GM19463 (cell line): Measurements from ENCODE around the gene ERMAP.
"Not testable (repeated sequence)": the region's sequence is repeated elsewhere in the genome, so short reads cannot be mapped to it uniquely, and the experiment has no call there.

ENCODE experiments used
- ATAC-seq: cut with Tn5 transposase; IDR thresholded peaks from one replicate; pipeline ENCODE4 v1.9.1; 2021; ENCODE audit warnings: mild to moderate bottlenecking, moderate library complexity; ENCODE audit not compliant: unreplicated experiment

ERMAP gene

GRCh38 chr1:42868466-42868865 lies 51.5 kb downstream of the ERMAP start:
- not testable (repeated sequence) for ATAC-seq

- ATAC-seq, result not testable (repeated sequence)
Measured at GRCh38 chr1:42869254-42869653, 52.3 kb downstream of the ERMAP start.

- ATAC-seq, result not testable (repeated sequence)
Measured at GRCh38 chr1:42869751-42870150, 52.8 kb downstream of the ERMAP start.

DNA sequence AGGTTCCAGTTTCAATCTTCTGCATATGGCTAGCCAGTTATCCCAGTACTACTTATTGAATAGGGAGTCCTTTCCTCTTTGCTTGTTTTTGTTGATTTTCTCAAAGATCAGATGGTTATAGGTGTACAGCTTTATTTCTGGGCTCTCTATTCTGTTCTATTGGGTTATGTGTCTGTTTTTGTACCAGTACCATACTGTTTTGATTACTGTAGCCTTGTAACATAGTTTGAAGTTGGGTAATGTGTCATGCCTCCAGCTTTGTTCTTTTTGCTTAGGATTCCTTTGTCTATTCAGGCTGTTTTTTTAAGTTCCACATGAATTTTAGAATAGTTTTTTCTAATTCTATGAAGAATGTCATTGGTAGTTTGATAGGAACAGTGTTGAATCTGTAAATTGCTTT lies 56.2 kb downstream of the ERMAP start:
- not testable (repeated sequence) for ATAC-seq

DNA sequence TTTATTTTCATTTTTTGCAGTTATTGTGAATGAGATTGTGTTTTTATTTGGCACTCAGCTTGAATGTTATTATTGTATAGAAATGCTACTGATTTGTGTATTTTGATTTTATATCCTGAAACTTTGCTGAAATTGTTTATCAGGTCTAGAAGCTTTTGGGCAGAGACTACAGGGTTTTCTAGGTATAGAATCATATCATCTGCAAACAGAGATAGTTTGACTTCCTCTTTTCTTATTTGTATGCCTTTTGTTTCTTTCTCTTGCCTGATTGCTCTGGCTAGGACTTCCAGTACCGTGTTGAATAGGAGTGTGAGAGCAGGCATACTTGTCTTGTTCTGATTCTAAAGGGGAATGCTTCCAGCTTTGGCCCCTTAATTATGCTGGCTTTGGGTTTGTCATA lies 56.7 kb downstream of the ERMAP start:
- ATAC-seq, result no peak

GRCh38 chr1:42876009-42876408 lies 59.1 kb downstream of the ERMAP start:
- no peak for ATAC-seq

GRCh38 chr1:42877380-42877779 lies 60.5 kb downstream of the ERMAP start:
- ATAC-seq, result no peak

DNA sequence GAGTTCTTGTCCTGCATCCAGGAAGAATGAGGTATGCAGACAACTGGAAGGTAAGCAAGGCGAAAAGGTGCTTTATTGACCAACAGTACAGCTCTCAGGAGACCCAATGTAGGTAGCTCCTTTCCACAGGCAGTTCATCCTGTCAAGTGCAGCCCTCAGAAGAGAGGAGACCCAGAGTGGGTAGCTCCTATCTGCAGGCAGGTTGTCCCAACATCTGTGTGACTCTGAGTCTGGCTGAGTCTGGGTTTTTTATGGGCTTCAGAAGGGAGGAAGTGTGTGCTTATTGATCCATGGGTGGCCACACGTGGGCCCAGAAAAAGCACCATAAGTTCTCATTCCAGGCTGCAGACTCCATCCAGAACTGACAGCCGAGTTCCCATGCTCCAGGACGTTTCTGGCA lies 63.5 kb downstream of the ERMAP start:
- no peak for ATAC-seq

GRCh38 chr1:42886046-42886739 lies 69.3 kb downstream of the ERMAP start:
- no peak for ATAC-seq

DNA sequence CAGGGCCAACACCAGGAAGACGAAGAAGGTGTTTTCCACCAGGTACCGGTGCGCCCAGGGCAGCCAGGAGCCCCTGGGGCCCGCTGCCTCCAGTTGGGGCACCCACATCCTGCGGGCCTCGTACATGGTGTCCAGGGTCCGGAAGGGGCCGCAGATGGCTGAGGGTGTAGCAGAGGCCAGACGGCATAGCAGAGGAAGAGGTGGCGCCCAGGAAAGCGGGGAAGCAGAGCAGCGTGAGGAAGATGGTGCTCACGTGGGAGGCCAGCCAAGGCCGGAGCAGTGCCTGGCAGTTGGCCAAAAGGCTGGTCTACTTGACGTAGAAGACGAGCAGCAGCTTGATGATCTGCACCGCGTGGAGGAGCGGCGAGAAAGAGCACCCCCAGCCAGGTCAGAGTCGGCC lies 69.9 kb downstream of the ERMAP start:
- ATAC-seq, result no peak

DNA sequence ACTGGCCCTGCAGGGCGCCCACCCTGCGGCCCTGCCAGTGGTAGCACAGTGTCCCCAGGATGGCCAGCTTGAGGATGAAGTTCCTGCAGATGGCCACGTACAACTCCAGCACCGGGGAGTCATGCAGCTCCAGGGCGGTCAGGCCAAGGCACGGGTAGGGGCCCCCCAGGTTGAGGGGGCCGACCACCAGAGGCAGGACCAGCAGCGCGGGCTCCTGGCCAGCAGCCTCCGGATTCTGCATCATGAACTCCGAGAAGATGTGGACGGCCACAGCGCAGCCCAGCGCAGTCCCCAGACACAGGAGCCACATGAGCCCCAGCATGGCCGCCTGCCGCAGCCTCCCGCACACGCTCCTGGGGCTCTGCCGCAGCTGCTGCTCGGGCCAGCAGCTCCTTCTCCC lies 70.4 kb downstream of the ERMAP start:
- ATAC-seq, result no peak

DNA sequence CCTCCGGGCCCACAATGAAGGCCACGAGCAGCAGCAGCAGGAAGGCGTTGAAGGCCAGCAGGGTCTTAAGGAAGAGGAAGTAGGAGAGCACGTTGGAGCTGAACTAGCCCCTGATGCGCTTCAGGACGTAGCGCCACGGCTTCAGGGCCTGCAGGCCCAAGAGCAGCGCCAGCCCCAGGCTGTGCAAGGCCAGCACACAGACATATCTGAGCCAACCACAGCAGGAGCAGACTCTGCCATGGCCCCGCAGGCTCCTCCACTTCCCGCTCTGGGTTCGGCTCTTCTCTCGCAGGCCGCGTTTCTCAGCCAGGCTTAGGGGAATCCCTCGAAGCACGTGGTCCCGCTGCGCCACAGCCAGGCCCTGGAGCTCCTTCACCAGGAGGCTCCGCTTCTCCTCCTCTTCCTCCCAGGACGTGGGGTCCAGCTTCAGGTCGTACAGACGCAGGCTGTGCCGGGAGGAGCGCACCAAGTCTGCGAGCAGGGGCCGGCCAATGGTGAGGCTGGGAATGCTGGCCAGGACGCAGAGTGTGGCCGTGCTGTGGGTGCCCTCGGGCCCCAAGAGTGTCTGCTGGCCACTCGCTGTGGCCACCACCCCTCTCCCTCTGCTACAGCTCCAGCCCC lies 71.2 kb downstream of the ERMAP start:
- ATAC-seq, result no peak

DNA sequence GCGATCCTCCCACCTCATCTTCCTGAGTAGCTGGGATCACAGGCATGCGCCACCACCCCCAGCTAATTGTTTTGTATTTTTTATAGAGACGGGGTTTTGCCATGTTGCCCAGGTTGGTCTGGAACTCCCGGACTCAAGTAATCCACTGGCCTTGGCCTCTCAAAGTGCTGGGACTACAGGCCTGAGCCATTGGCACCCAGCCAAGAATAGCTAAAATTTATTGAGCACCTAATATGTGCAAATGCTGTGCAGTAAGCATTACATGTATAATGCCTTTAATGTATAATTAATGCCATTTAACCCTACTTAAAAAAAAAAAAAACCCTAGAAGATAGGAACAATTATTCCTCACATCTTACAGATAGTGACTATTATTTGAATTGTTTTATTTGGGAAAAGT lies 72.3 kb downstream of the ERMAP start:
- no peak for ATAC-seq

DNA sequence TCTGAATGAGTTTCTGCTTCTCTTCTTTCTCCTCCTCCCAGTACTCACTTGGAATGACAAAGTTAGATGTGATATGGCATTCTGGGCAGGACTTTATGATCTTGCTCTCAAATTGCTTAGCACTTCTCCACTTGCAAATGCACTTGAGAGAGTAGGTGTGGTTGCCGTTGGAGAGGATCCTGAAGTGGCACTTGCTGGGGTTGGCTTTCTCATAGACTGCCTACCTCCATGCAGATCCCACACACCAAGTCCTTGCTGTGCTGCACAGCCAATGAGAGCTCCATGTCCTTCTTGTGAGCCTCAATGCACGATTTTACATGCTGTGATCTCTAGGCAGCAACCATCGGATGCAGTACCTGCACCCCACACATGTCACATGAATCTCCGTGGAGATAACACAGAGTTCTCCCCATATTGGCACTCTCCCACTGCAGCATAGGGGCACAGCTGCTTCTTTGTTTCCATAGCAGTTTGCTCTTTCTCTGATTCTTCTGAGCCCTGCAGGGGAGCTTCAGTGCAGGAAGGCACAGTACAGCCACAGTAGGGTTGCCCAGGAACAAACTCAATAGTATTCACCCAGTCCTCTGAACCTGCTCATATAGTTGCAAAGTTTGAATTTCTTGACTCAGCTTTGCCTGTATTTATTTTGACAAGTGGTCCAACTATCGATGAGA lies 74.7 kb downstream of the ERMAP start:
- ATAC-seq, result no peak
